NCI-H524 treated with DMSO at 0.1 percent for 48 hours (cell line): ENCODE measurements around the gene MIER2.
"Not testable (repeated sequence)": the region's sequence is repeated elsewhere in the genome, so short reads cannot be mapped to it uniquely, and the experiment has no call there.

ENCODE experiments used
- DNase-seq: peaks from one replicate; lab custom pipeline; 2025; lab: John Stamatoyannopoulos, UW

MIER2 gene

GRCh38 chr19:362154-362553, 17.6 kb upstream of the MIER2 start:
- no peak for DNase-seq

- DNase-seq = no peak
These were observed 15.0 kb upstream of the MIER2 start for GRCh38 chr19:359653-359925.

GRCh38 chr19:355536-355935, 10.9 kb upstream of the MIER2 start:
- not testable (repeated sequence) for DNase-seq

- DNase-seq = no peak
These were observed 10.5 kb upstream of the MIER2 start for GRCh38 chr19:355134-355533.

GRCh38 chr19:351976-352625, 7.5 kb upstream of the MIER2 start:
- DNase-seq = no peak

GRCh38 chr19:347946-348861, 3.6 kb upstream of the MIER2 start:
- DNase-seq = no peak

GRCh38 chr19:345320-345879, 804 bp upstream of the MIER2 start:
- DNase-seq = no peak

GRCh38 chr19:343941-344624, 513 bp downstream of the MIER2 start:
- no peak for DNase-seq

- DNase-seq = no peak
These were observed 1.1 kb downstream of the MIER2 start for GRCh38 chr19:343451-343931.

- no peak for DNase-seq
These were observed 1.7 kb downstream of the MIER2 start for GRCh38 chr19:342801-343421.

GRCh38 chr19:342128-342455, 2.5 kb downstream of the MIER2 start:
- no peak for DNase-seq

- DNase-seq = no peak
These were observed 3.0 kb downstream of the MIER2 start for GRCh38 chr19:341386-342127.

GRCh38 chr19:340620-341385, 3.8 kb downstream of the MIER2 start:
- no peak for DNase-seq

- DNase-seq = no peak
These were observed 5.2 kb downstream of the MIER2 start for GRCh38 chr19:339262-339887.

GRCh38 chr19:338421-338820, 6.2 kb downstream of the MIER2 start:
- no peak for DNase-seq

- no peak for DNase-seq
These were observed 8.5 kb downstream of the MIER2 start for GRCh38 chr19:336067-336614.

- no peak for DNase-seq
These were observed 9.0 kb downstream of the MIER2 start for GRCh38 chr19:335486-336066.

- DNase-seq = no peak
These were observed 9.5 kb downstream of the MIER2 start for GRCh38 chr19:335072-335471.

- DNase-seq = no peak
These were observed 10.1 kb downstream of the MIER2 start for GRCh38 chr19:334296-335071.
